ENCODE data around the gene CYP2S1.

Gene CYP2S1

DNA sequence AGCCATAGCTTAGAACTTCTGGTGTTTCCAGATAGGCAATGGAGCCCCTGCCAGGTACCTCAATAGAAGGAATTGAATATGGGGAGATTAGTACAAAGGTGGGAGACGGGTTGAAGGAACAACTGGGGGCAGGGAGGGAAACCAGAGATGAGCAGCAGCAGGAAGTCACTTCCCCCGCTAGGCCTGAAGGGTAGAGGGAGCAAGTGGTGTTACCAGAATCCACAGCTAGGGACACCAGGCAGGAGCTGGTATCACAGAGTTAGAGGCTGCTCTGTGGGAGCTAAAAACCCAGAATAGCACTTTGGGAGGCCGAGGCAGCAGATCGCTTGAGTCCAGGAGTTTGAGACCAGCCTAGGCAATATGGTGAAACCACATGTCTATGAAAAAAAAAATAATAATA, 55.9 kb downstream of the CYP2S1 start:
- no peak for TF ChIP-seq POLR2A (IDR thresholded peaks at IDR 0.05; ENCODE audit: low read depth, low read length)
- no peak for FAIRE-seq

DNA sequence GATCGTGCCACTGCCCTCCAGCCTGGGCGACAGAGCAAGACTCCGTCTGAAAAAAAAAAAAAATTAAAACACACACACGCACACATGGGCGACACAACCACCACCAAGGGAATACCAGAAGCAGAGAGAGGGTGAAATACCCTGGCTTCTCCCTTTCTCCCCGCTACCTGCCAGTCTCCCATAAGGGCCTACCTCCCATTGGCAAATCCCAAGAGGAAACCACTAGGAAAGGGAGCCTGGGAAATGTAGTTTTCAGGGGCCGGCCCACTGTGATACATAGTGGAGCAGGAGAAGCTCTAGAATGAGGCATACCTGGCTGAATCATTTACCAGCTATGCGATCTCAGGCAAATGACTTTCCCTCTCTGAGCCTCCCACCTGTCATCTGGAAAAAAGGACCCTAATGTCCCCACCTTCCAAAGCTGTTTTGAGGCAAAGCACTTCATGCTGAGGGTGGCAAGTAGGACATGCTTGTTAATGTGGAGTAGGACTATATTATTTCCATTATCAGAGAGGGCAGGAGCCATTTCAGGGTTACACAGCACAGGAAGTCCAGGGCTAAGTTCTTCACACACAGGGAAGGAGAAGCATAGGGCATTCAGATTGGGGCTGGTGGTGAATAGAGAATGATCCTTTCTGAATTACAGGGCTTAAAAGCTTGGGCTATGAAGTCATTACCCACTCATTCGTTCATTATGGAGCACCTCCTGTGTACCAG, 56.8 kb downstream of the CYP2S1 start:
- no peak for DNase-seq (ENCODE audit: insufficient read length, low spot score)
- no peak for TF ChIP-seq POLR2A (IDR thresholded peaks at IDR 0.05; ENCODE audit: low read depth, low read length)
- FAIRE-seq: no peak

More for the DNA sequence above, 55.9 kb downstream of the CYP2S1 start:
- DNase-seq (ENCODE audit: insufficient read length, low spot score): no peak

DNA sequence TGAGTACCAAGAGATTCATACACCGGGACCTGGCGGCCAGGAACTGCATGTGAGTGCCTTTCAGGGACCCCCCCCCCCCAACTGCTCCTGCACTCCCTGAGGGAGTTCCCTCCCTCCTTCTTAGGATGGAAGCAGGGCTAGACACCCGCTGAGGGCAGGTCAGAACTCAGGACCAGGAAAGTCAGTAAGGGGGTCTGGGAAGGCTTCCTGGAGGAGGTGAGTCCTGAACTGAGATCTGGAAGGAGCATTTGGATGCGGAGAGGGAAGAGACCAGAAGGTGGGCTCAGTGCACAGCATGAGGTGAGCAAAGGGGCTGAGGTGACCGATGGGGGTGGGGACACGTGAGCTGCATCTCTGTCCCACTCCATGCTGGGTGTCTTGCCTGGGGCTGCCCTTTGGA, 60.6 kb downstream of the CYP2S1 start:
- DNase-seq (ENCODE audit: insufficient read length, low spot score): no peak
- no peak for TF ChIP-seq POLR2A (IDR thresholded peaks at IDR 0.05; ENCODE audit: low read depth, low read length)
- no peak for FAIRE-seq

DNA sequence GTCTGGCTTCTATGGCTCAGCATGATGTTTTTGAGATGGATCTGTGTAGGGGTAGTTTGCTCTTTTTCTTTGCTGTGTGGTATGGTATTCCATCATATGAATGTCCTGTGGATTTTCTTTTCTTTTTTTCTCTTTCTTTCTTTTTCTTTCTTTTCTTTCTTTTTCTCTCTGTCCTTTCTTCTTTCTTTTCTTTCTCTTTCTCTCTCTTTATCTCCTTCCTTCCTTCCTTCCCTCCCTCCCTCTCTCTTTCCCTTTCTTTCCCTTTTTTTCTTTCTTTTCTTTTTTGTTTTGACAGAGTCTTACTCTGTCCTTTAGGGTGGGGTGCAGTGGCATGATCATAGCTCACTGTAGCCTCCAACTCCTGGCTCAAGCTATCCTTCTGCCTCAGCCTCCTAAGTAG, 62.2 kb downstream of the CYP2S1 start:
- TF ChIP-seq POLR2A (IDR thresholded peaks at IDR 0.05; ENCODE audit: low read depth, low read length): no peak
- DNase-seq (ENCODE audit: insufficient read length, low spot score): no peak
- no peak for FAIRE-seq

All from H54 (cell line).